ENCODE data around the gene RTL9.

Gene RTL9

GRCh38 chrX:110407910-110408545 lies 49.4 kb downstream of the RTL9 start:
- FAIRE-seq, result peak; percentile 47

Data from colon (tissue), 2 donors.